Central memory CD8-positive, alpha-beta T cell (primary cell): ENCODE data around the gene AGPAT4.

ENCODE experiments used
- ATAC-seq: fragments of 150-1000 bp; cut with Tn5 transposase; replicated peaks from 2 replicates; pipeline ENCODE4 v1.10.0; 2022; ENCODE audit warnings: mild to moderate bottlenecking, moderate FRiP score, moderate number of reproducible peaks; ENCODE audit not compliant: poor library complexity, severe bottlenecking; ENCODE audit errors: extremely low read depth
- DNase-seq, 2 donors: peaks; one replicate each; pipeline ENCODE4 v3.0.0; 2021; ENCODE audit warnings: low spot score in 2 of 2
- H3K27ac Mint-ChIP-seq: one replicate; pipeline ENCODE4 v1.8.0; 2022; ENCODE audit warnings: low read depth, mild to moderate bottlenecking, moderate library complexity, mixed read lengths
- H3K27me3 Mint-ChIP-seq: one replicate; pipeline ENCODE4 v1.8.0; 2022; ENCODE audit warnings: mixed read lengths
- H3K36me3 Mint-ChIP-seq: one replicate; pipeline ENCODE4 v1.8.0; 2022; ENCODE audit warnings: mild to moderate bottlenecking, moderate library complexity, mixed read lengths; ENCODE audit not compliant: insufficient read depth
- H3K4me1 Mint-ChIP-seq: one replicate; pipeline ENCODE4 v1.8.0; 2022; ENCODE audit warnings: mixed read lengths
- H3K4me3 Mint-ChIP-seq: one replicate; pipeline ENCODE4 v1.8.0; 2022; ENCODE audit warnings: mild to moderate bottlenecking, moderate library complexity, mixed read lengths
- H3K9me3 Mint-ChIP-seq: one replicate; pipeline ENCODE4 v1.8.0; 2022; ENCODE audit warnings: mixed read lengths

Gene AGPAT4

GRCh38 chr6:161261325-161261724 is 12.5 kb downstream of the AGPAT4 start:
- no peak overlapping the region for H3K4me3 Mint-ChIP-seq
- H3K27ac Mint-ChIP-seq, result no peak overlapping the region
- no peaks in the 10 kb centered on the region for H3K27me3 Mint-ChIP-seq
- H3K36me3 Mint-ChIP-seq, result peaks cover 13% of the 10 kb centered on the region
- ATAC-seq, result no peak
- H3K4me1 Mint-ChIP-seq, result peaks cover 16% of the 10 kb centered on the region
- H3K9me3 Mint-ChIP-seq, result no peaks in the 10 kb centered on the region
- DNase-seq, result no peak

- ATAC-seq, result no peak
- H3K4me1 Mint-ChIP-seq, result peaks cover 11% of the 10 kb centered on the region
- no peaks in the 10 kb centered on the region for H3K27me3 Mint-ChIP-seq
- H3K27ac Mint-ChIP-seq, result no peak overlapping the region
- H3K9me3 Mint-ChIP-seq, result no peaks in the 10 kb centered on the region
- no peak for DNase-seq
- H3K4me3 Mint-ChIP-seq, result no peak overlapping the region
- peaks cover 13% of the 10 kb centered on the region for H3K36me3 Mint-ChIP-seq
These were observed 14.6 kb downstream of the AGPAT4 start for GRCh38 chr6:161259302-161259701.

- Mint-ChIP-seq H3K4me1 (peaks cover 11% of the 10 kb centered on the region), H3K9me3 (no peaks in the 10 kb centered on the region), H3K4me3 (no peak overlapping the region), H3K27me3 (no peaks in the 10 kb centered on the region), H3K36me3 (peaks cover 11% of the 10 kb centered on the region), H3K27ac (no peak overlapping the region)
- no peak for ATAC-seq
- no peak for DNase-seq
These were observed 15.9 kb downstream of the AGPAT4 start for GRCh38 chr6:161257793-161258457.

- Mint-ChIP-seq H3K9me3 (no peaks in the 10 kb centered on the region), H3K4me3 (no peak overlapping the region), H3K27ac (no peak overlapping the region), H3K27me3 (no peaks in the 10 kb centered on the region), H3K4me1 (peaks cover 11% of the 10 kb centered on the region), H3K36me3 (peaks cover 9% of the 10 kb centered on the region)
- no peak for DNase-seq
- no peak for ATAC-seq
These were observed 17.5 kb downstream of the AGPAT4 start for GRCh38 chr6:161256407-161256806.

GRCh38 chr6:161255518-161255917 is 18.3 kb downstream of the AGPAT4 start:
- Mint-ChIP-seq H3K27me3 (no peaks in the 10 kb centered on the region), H3K4me3 (no peak overlapping the region), H3K4me1 (peaks cover 6% of the 10 kb centered on the region), H3K36me3 (peaks cover 9% of the 10 kb centered on the region), H3K27ac (no peak overlapping the region), H3K9me3 (no peaks in the 10 kb centered on the region)
- no peak for DNase-seq
- ATAC-seq, result no peak

GRCh38 chr6:161254464-161255253 is 19.2 kb downstream of the AGPAT4 start:
- Mint-ChIP-seq H3K4me1 (peaks cover 6% of the 10 kb centered on the region), H3K4me3 (no peak overlapping the region), H3K27ac (peak overlapping the region; percentile 25), H3K9me3 (no peaks in the 10 kb centered on the region), H3K27me3 (no peaks in the 10 kb centered on the region), H3K36me3 (peaks cover 5% of the 10 kb centered on the region)
- DNase-seq (no peak), ATAC-seq (no peak)

GRCh38 chr6:161254126-161254463 is 19.8 kb downstream of the AGPAT4 start:
- no peak for ATAC-seq
- peaks cover 5% of the 10 kb centered on the region for H3K36me3 Mint-ChIP-seq
- H3K4me1 Mint-ChIP-seq, result peaks cover 6% of the 10 kb centered on the region
- H3K27ac Mint-ChIP-seq, result no peak overlapping the region
- H3K9me3 Mint-ChIP-seq, result no peaks in the 10 kb centered on the region
- no peak for DNase-seq
- no peak overlapping the region for H3K4me3 Mint-ChIP-seq
- no peaks in the 10 kb centered on the region for H3K27me3 Mint-ChIP-seq

GRCh38 chr6:161251345-161251744 is 22.5 kb downstream of the AGPAT4 start:
- Mint-ChIP-seq H3K27me3 (no peaks in the 10 kb centered on the region), H3K36me3 (peaks cover 3% of the 10 kb centered on the region), H3K4me3 (no peak overlapping the region), H3K27ac (no peak overlapping the region), H3K9me3 (no peaks in the 10 kb centered on the region), H3K4me1 (no peaks in the 10 kb centered on the region)
- DNase-seq (no peak), ATAC-seq (no peak)

- ATAC-seq (no peak), DNase-seq (no peak)
- peaks cover 3% of the 10 kb centered on the region for H3K36me3 Mint-ChIP-seq
- H3K9me3 Mint-ChIP-seq, result no peaks in the 10 kb centered on the region
- H3K27ac Mint-ChIP-seq, result no peak overlapping the region
- H3K4me1 Mint-ChIP-seq, result no peaks in the 10 kb centered on the region
- no peaks in the 10 kb centered on the region for H3K27me3 Mint-ChIP-seq
- no peak overlapping the region for H3K4me3 Mint-ChIP-seq
These were observed 24.5 kb downstream of the AGPAT4 start for GRCh38 chr6:161249327-161249726.

GRCh38 chr6:161246725-161247124 is 27.1 kb downstream of the AGPAT4 start:
- no peak overlapping the region for H3K27ac Mint-ChIP-seq
- no peak for ATAC-seq
- H3K27me3 Mint-ChIP-seq, result no peaks in the 10 kb centered on the region

GRCh38 chr6:161245363-161245762 is 28.5 kb downstream of the AGPAT4 start:
- no peak for DNase-seq
- H3K27me3 Mint-ChIP-seq, result no peaks in the 10 kb centered on the region
- H3K9me3 Mint-ChIP-seq, result no peaks in the 10 kb centered on the region
- no peak overlapping the region for H3K4me3 Mint-ChIP-seq
- H3K4me1 Mint-ChIP-seq, result peaks cover 11% of the 10 kb centered on the region
- peaks cover 12% of the 10 kb centered on the region for H3K36me3 Mint-ChIP-seq
- ATAC-seq, result no peak
- H3K27ac Mint-ChIP-seq, result peak overlapping the region; percentile 88

More at GRCh38 chr6:161246725-161247124, 27.1 kb downstream of the AGPAT4 start:
- Mint-ChIP-seq H3K4me3 (no peak overlapping the region), H3K9me3 (no peaks in the 10 kb centered on the region), H3K4me1 (peaks cover 9% of the 10 kb centered on the region), H3K36me3 (peaks cover 14% of the 10 kb centered on the region)
- DNase-seq, result no peak

- H3K27ac Mint-ChIP-seq, result peak overlapping the region; percentile 88
- no peak overlapping the region for H3K4me3 Mint-ChIP-seq
- no peak for ATAC-seq
- H3K27me3 Mint-ChIP-seq, result no peaks in the 10 kb centered on the region
- DNase-seq, result no peak
- H3K9me3 Mint-ChIP-seq, result no peaks in the 10 kb centered on the region
- peaks cover 12% of the 10 kb centered on the region for H3K36me3 Mint-ChIP-seq
- H3K4me1 Mint-ChIP-seq, result peaks cover 17% of the 10 kb centered on the region
These were observed 29.1 kb downstream of the AGPAT4 start for GRCh38 chr6:161244725-161245124.
